ENCODE data around the gene NUP214. TPM values are rescaled to one million over a fixed set of nuclear protein-coding genes. Genes with fewer than 3 reads are reported as not detected.

NUP214 gene
- total RNA-seq, 1 experiment from 2014 or later, result 35.5 TPM

- no peaks in the 10 kb centered on the region for H3K9me3 ChIP-seq (ENCODE audit: control insufficient read depth in 1 of 2, insufficient read depth in 1 of 2, low read depth in 1 of 2, low read length in 2 of 2)
- RAD21 ChIA-PET (ENCODE audit: low non-redundant PET in 1 of 2, low total read pairs in 2 of 2, uncharacterized antibody in 2 of 2, unreplicated experiment in 2 of 2), result no interaction called here
- H3K27ac ChIP-seq (ENCODE audit: low read depth, low read length), result no peak overlapping the region
These were observed 135.5 kb downstream of the NUP214 start for GRCh38 chr9:131260751-131261452.

More at GRCh38 chr9:131260751-131261452, 135.5 kb downstream of the NUP214 start:
- H3K4me1 ChIP-seq (ENCODE audit: control insufficient read depth in 1 of 2, insufficient read depth in 2 of 2, low read length in 2 of 2), result peaks cover 0 to 4% of the 10 kb centered on the region in 2 experiments; a peak in 1 of 4 replicates
- H3K4me2 ChIP-seq (ENCODE audit: low read length), result no peak overlapping the region
- no peak overlapping the region for H3K9ac ChIP-seq (ENCODE audit: low read length)
- intact Hi-C loops (cut with micrococcal nuclease), result no loop called here
- no peak overlapping the region for H2AFZ ChIP-seq (ENCODE audit: low read depth, low read length, poor library complexity, severe bottlenecking)
- ChIA-PET CTCF (no interaction called here), POLR2A (no interaction called here)
- no peaks in the 10 kb centered on the region for H4K20me1 ChIP-seq (ENCODE audit: insufficient read depth)
- DNase-seq (ENCODE audit: low read depth, low spot score) (no peak), ATAC-seq (no peak)
- no peaks in the 10 kb centered on the region for H3K27me3 ChIP-seq (ENCODE audit: insufficient read depth, low read length)
- no peaks in the 10 kb centered on the region for H3K79me2 ChIP-seq (ENCODE audit: insufficient read depth, low read length)
- H3K4me3 ChIP-seq (replicated peaks in 1 of 2; ENCODE audit: low read depth in 1 of 2, low read length in 2 of 2), result no peak overlapping the region
- TF ChIP-seq POLR2AphosphoS5 (IDR thresholded peaks at IDR 0.05; ENCODE audit: low read depth, low read length) (no peak), ELF1 (IDR thresholded peaks at IDR 0.05; ENCODE audit: borderline replicate concordance, low read depth) (no peak), ZFX (IDR thresholded peaks at IDR 0.05) (no peak), EZH2 (IDR thresholded peaks at IDR 0.05) (no peak), FOSL1 (IDR thresholded peaks at IDR 0.05; ENCODE audit: low read depth) (no peak), CEBPB (IDR thresholded peaks at IDR 0.05; ENCODE audit: low read depth) (no peak), RAD21 (IDR thresholded peaks at IDR 0.05; ENCODE audit: low read depth) (no peak), TCF7L2 (IDR thresholded peaks at IDR 0.05; ENCODE audit: borderline replicate concordance, extremely low read depth, insufficient read depth, insufficient read length) (no peak), POLR2A (IDR thresholded peaks at IDR 0.05; ENCODE audit: borderline replicate concordance, extremely low read depth, insufficient read depth, insufficient read length) (no peak), CBX3 (IDR thresholded peaks at IDR 0.05; ENCODE audit: low read depth) (no peak), JUND (IDR thresholded peaks at IDR 0.05) (no peak), CTCF (IDR thresholded peaks at IDR 0.05 in 2 of 3, conservative IDR thresholded peaks at IDR 0.05 in 1 of 3; ENCODE audit: borderline replicate concordance in 1 of 3, insufficient read depth in 1 of 3, low read depth in 2 of 3, low read length in 2 of 3) (no peak), REST (IDR thresholded peaks at IDR 0.05; ENCODE audit: low read depth) (no peak), YY1 (IDR thresholded peaks at IDR 0.05; ENCODE audit: extremely low read depth, insufficient replicate concordance, low read depth, low read length) (no peak), ZBTB33 (IDR thresholded peaks at IDR 0.05; ENCODE audit: extremely low read depth, insufficient replicate concordance, low read length) (no peak), EZH2phosphoT487 (IDR thresholded peaks at IDR 0.05; ENCODE audit: borderline replicate concordance) (no peak), EGR1 (IDR thresholded peaks at IDR 0.05; ENCODE audit: low read depth) (no peak), SRF (IDR thresholded peaks at IDR 0.05; ENCODE audit: low read depth) (no peak), SIN3A (IDR thresholded peaks at IDR 0.05; ENCODE audit: low read depth) (no peak), ZNF274 (IDR thresholded peaks at IDR 0.05; ENCODE audit: low read depth, low read length) (no peak)
- no TSS peak for BruUV-seq (replicated peaks)
- no peaks in the 10 kb centered on the region for H3K9me2 ChIP-seq (ENCODE audit: insufficient read depth)
- no peaks in the 10 kb centered on the region for H3K36me3 ChIP-seq (ENCODE audit: control insufficient read depth in 1 of 2, insufficient read depth in 2 of 2, low read length in 2 of 2)
